GM06990 (cell line): ENCODE data around the gene MMS22L.

Experiments
- DNase-seq: peaks from one replicate; pipeline ENCODE4 v3.0.0-alpha.2; 2011; ENCODE audit not compliant: insufficient read length; ENCODE audit errors: extremely low read depth
- H3K27me3 ChIP-seq: replicated peaks from 2 replicates; pipeline ENCODE4 v1.6.0; 2011; ENCODE audit warnings: low read length; ENCODE audit not compliant: control insufficient read depth, insufficient read depth
- H3K36me3 ChIP-seq: 2 replicates; pipeline ENCODE4 v1.5.1; 2011; ENCODE audit warnings: low read length; ENCODE audit not compliant: control insufficient read depth, insufficient read depth
- H3K4me3 ChIP-seq: replicated peaks from 2 replicates; pipeline ENCODE4 v1.5.1; 2011; ENCODE audit warnings: low read depth, mild to moderate bottlenecking, control low read depth, low read length
- TF ChIP-seq, protein P1 (sequence below): IDR thresholded peaks from 2 replicates; pipeline ENCODE4 v1.5.1; 2011; ENCODE audit warnings: low read length, control low read depth, mild to moderate bottlenecking, inconsistent platforms; ENCODE audit not compliant: insufficient read depth, poor library complexity, severe bottlenecking

Gene MMS22L

DNA sequence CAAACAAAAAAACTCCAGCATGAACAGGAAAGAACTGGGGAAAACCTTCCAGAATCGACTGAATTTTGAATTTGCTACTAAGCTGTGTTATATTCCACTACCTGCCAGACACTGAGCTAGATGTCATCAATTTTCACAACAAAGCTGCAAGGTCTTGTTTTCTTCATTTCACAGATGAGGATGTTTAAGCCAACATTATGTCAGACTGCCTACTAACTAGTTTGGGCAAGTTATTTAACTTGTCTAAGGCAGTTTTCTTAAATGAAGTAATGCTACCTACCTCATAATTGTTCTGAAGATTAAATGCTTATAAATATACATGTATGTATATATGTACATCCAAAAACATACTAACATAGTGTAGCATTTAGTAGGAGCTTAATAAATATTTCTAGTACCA lies 144.4 kb downstream of the MMS22L start:
- H3K27me3 ChIP-seq = no peaks in the 10 kb centered on the region
- no peak for DNase-seq
- H3K4me3 ChIP-seq = no peak overlapping the region
- TF ChIP-seq, protein P1, sequence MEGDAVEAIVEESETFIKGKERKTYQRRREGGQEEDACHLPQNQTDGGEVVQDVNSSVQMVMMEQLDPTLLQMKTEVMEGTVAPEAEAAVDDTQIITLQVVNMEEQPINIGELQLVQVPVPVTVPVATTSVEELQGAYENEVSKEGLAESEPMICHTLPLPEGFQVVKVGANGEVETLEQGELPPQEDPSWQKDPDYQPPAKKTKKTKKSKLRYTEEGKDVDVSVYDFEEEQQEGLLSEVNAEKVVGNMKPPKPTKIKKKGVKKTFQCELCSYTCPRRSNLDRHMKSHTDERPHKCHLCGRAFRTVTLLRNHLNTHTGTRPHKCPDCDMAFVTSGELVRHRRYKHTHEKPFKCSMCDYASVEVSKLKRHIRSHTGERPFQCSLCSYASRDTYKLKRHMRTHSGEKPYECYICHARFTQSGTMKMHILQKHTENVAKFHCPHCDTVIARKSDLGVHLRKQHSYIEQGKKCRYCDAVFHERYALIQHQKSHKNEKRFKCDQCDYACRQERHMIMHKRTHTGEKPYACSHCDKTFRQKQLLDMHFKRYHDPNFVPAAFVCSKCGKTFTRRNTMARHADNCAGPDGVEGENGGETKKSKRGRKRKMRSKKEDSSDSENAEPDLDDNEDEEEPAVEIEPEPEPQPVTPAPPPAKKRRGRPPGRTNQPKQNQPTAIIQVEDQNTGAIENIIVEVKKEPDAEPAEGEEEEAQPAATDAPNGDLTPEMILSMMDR = no peak
- no peaks in the 10 kb centered on the region for H3K36me3 ChIP-seq

GRCh38 chr6:97136626-97137358 lies 146.2 kb downstream of the MMS22L start:
- TF ChIP-seq, protein P1 = no peak
- H3K36me3 ChIP-seq = no peaks in the 10 kb centered on the region
- no peaks in the 10 kb centered on the region for H3K27me3 ChIP-seq
- no peak overlapping the region for H3K4me3 ChIP-seq
- no peak for DNase-seq

- no peak for DNase-seq
- TF ChIP-seq, protein P1 = no peak
- H3K36me3 ChIP-seq = no peaks in the 10 kb centered on the region
Observed at GRCh38 chr6:97133067-97133466, 149.9 kb downstream of the MMS22L start.

GRCh38 chr6:97129106-97129505 lies 153.9 kb downstream of the MMS22L start:
- no peak for DNase-seq
- TF ChIP-seq, protein P1 = no peak

More at GRCh38 chr6:97133067-97133466, 149.9 kb downstream of the MMS22L start:
- Histone ChIP-seq H3K4me3 (no peak overlapping the region), H3K27me3 (no peaks in the 10 kb centered on the region)

GRCh38 chr6:97128507-97128906 lies 154.5 kb downstream of the MMS22L start:
- no peak overlapping the region for H3K4me3 ChIP-seq
- no peaks in the 10 kb centered on the region for H3K36me3 ChIP-seq
- TF ChIP-seq, protein P1 = no peak
- H3K27me3 ChIP-seq = no peaks in the 10 kb centered on the region
- DNase-seq = no peak

More at GRCh38 chr6:97129106-97129505, 153.9 kb downstream of the MMS22L start:
- no peaks in the 10 kb centered on the region for H3K36me3 ChIP-seq
- H3K4me3 ChIP-seq = no peak overlapping the region
- H3K27me3 ChIP-seq = no peaks in the 10 kb centered on the region
